ENCODE data around the gene PKM. TPM values are rescaled to one million over a fixed set of nuclear protein-coding genes. Genes with fewer than 3 reads are reported as not detected.

PKM gene
- total and polyA plus RNA-seq, 9 of the 15 experiments (the other 6 are each of a cell fraction or from before 2014, with no cell fraction given): 140 to 825 (median 383) TPM

GRCh38 chr15:72231833-72232478 lies 966 bp upstream of the PKM start (continued):
- TF ChIP-seq NFE2L1 (tag; IDR thresholded peaks at IDR 0.05; ENCODE audit: borderline replicate concordance, low read depth) (no peak), SPI1 (IDR thresholded peaks at IDR 0.05; ENCODE audit: borderline replicate concordance, low read depth, low read length) (no peak), PHB (CRISPR knock-in tag; IDR thresholded peaks at IDR 0.05) (no peak), PHF20 (IDR thresholded peaks at IDR 0.05; ENCODE audit: partially characterized antibody) (no peak), MTA2 (IDR thresholded peaks at IDR 0.05; ENCODE audit: low read depth) (peak; percentile 87), CBX3 (IDR thresholded peaks at IDR 0.05; ENCODE audit: borderline replicate concordance in 1 of 2, low read length in 2 of 2) (no peak), ADNP (tag; IDR thresholded peaks at IDR 0.05) (no peak), MCM7 (IDR thresholded peaks at IDR 0.05) (no peak), NEUROD1 (IDR thresholded peaks at IDR 0.05; ENCODE audit: borderline replicate concordance, low read depth, low read length, partially characterized antibody) (no peak), ETS2 (tag; IDR thresholded peaks at IDR 0.05; ENCODE audit: borderline replicate concordance, poor library complexity, severe bottlenecking) (no peak), CCNT2 (IDR thresholded peaks at IDR 0.05; ENCODE audit: borderline replicate concordance, extremely low read depth, insufficient read length, low read depth, low read length) (peak; percentile 18), ZFP36 (IDR thresholded peaks at IDR 0.05; ENCODE audit: low read depth, low read length, partially characterized antibody) (no peak), KLF16 (IDR thresholded peaks at IDR 0.05) (peak; percentile 90), PCBP1 (IDR thresholded peaks at IDR 0.05; ENCODE audit: low read depth, low read length, poor library complexity, severe bottlenecking) (no peak), CHD1 (IDR thresholded peaks at IDR 0.05; ENCODE audit: low read length) (no peak), MCM2 (IDR thresholded peaks at IDR 0.05; ENCODE audit: low read depth) (no peak), RBBP5 (IDR thresholded peaks at IDR 0.05; ENCODE audit: borderline replicate concordance, insufficient read depth, low read length, poor library complexity, severe bottlenecking) (no peak)
- TF ChIP-seq, protein P1, sequence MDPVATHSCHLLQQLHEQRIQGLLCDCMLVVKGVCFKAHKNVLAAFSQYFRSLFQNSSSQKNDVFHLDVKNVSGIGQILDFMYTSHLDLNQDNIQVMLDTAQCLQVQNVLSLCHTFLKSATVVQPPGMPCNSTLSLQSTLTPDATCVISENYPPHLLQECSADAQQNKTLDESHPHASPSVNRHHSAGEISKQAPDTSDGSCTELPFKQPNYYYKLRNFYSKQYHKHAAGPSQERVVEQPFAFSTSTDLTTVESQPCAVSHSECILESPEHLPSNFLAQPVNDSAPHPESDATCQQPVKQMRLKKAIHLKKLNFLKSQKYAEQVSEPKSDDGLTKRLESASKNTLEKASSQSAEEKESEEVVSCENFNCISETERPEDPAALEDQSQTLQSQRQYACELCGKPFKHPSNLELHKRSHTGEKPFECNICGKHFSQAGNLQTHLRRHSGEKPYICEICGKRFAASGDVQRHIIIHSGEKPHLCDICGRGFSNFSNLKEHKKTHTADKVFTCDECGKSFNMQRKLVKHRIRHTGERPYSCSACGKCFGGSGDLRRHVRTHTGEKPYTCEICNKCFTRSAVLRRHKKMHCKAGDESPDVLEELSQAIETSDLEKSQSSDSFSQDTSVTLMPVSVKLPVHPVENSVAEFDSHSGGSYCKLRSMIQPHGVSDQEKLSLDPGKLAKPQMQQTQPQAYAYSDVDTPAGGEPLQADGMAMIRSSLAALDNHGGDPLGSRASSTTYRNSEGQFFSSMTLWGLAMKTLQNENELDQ (CRISPR knock-in tag; IDR thresholded peaks at IDR 0.05; ENCODE audit: borderline replicate concordance): no peak
- TF ChIP-seq, protein P2, sequence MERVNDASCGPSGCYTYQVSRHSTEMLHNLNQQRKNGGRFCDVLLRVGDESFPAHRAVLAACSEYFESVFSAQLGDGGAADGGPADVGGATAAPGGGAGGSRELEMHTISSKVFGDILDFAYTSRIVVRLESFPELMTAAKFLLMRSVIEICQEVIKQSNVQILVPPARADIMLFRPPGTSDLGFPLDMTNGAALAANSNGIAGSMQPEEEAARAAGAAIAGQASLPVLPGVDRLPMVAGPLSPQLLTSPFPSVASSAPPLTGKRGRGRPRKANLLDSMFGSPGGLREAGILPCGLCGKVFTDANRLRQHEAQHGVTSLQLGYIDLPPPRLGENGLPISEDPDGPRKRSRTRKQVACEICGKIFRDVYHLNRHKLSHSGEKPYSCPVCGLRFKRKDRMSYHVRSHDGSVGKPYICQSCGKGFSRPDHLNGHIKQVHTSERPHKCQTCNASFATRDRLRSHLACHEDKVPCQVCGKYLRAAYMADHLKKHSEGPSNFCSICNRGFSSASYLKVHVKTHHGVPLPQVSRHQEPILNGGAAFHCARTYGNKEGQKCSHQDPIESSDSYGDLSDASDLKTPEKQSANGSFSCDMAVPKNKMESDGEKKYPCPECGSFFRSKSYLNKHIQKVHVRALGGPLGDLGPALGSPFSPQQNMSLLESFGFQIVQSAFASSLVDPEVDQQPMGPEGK (CRISPR knock-in tag; IDR thresholded peaks at IDR 0.05; ENCODE audit: borderline replicate concordance): no peak
